TTC549 (cell line): ENCODE results near the gene RALGDS.

ENCODE experiments used
- FAIRE-seq: peaks from 2 replicates; lab custom pipeline; 2012; peaks lifted over from hg19 to GRCh38; lab: Jason Lieb, UNC

RALGDS gene

GRCh38 chr9:133151041-133151440 is 30.0 kb upstream of the RALGDS start:
- no peak for FAIRE-seq

- no peak for FAIRE-seq
Observed at GRCh38 chr9:133149130-133150015, 28.3 kb upstream of the RALGDS start.

- no peak for FAIRE-seq
Observed at GRCh38 chr9:133148199-133149129, 27.4 kb upstream of the RALGDS start.

- FAIRE-seq, result no peak
Observed at GRCh38 chr9:133147412-133148198, 26.6 kb upstream of the RALGDS start.

- no peak for FAIRE-seq
Observed at GRCh38 chr9:133146746-133147411, 25.8 kb upstream of the RALGDS start.

- no peak for FAIRE-seq
Observed at GRCh38 chr9:133144904-133145851, 24.1 kb upstream of the RALGDS start.

- FAIRE-seq, result no peak
Observed at GRCh38 chr9:133144142-133144903, 23.3 kb upstream of the RALGDS start.

GRCh38 chr9:133143639-133144141 is 22.6 kb upstream of the RALGDS start:
- FAIRE-seq, result no peak

- no peak for FAIRE-seq
Observed at GRCh38 chr9:133142684-133143622, 21.9 kb upstream of the RALGDS start.

GRCh38 chr9:133141833-133142595 is 21.0 kb upstream of the RALGDS start:
- no peak for FAIRE-seq

- FAIRE-seq, result no peak
Observed at GRCh38 chr9:133140606-133141005, 19.6 kb upstream of the RALGDS start.

GRCh38 chr9:133140174-133140505 is 19.1 kb upstream of the RALGDS start:
- no peak for FAIRE-seq

GRCh38 chr9:133139246-133140173 is 18.5 kb upstream of the RALGDS start:
- no peak for FAIRE-seq

GRCh38 chr9:133137451-133138231 is 16.6 kb upstream of the RALGDS start:
- no peak for FAIRE-seq

- no peak for FAIRE-seq
Observed at GRCh38 chr9:133135146-133135745, 14.2 kb upstream of the RALGDS start.
